NCI-H1105 treated with DMSO at 0.1 percent for 48 hours (cell line): ENCODE measurements around the gene U2SURP.
A peak's percentile ranks its signal among the peaks of the same experiment; 100 is the strongest.

ENCODE experiments used
- DNase-seq: peaks from one replicate; lab custom pipeline; 2025; lab: John Stamatoyannopoulos, UW

Gene U2SURP

GRCh38 chr3:143101792-143102381 is 100.5 kb downstream of the U2SURP start:
- no peak for DNase-seq

- DNase-seq: no peak
Observed at GRCh38 chr3:143103652-143104051, 102.3 kb downstream of the U2SURP start.

GRCh38 chr3:143105170-143105569 is 103.8 kb downstream of the U2SURP start:
- DNase-seq: no peak

GRCh38 chr3:143109861-143110260 is 108.5 kb downstream of the U2SURP start:
- DNase-seq: peak; percentile 12
